A549 (cell line): ENCODE results near the gene ZNF214. TPM values are rescaled to one million over a fixed set of nuclear protein-coding genes. Genes with fewer than 3 reads are reported as not detected.
"Not testable (repeated sequence)": the region's sequence is repeated elsewhere in the genome, so short reads cannot be mapped to it uniquely, and the experiment has no call there.

Source experiments
- ATAC-seq, 2 experiments: fragments of 200-7000 bp in 1 of 2; fragments of >200 bp in 1 of 2; cut with Nextera tagmentation in 1 of 2; cut with Tn5 transposase in 1 of 2; 3 replicates each; pipeline versions ENCODE4 v1.8.0 to v1.9.1; 2018 to 2020; ENCODE audit warnings: mild to moderate bottlenecking in 1 of 2, moderate library complexity in 1 of 2
- CTCF ChIA-PET: fragments of 300-600 bp; sonication (Branson Sonifier 250); formaldehyde crosslinking; extraction: SDS; loops from one replicate; lab custom pipeline; 2021; ENCODE audit warnings: antibody characterized with exemption, inconsistent platforms; lab: Yijun Ruan, JAX
- POLR2A ChIA-PET: fragments of 350-600 bp; formaldehyde crosslinking; extraction: SDS; loops from one replicate; lab custom pipeline; 2021; ENCODE audit warnings: antibody characterized with exemption, inconsistent platforms; lab: Yijun Ruan, JAX
- DNase-seq, 2 experiments: peaks; one replicate each; pipeline versions ENCODE4 v3.0.0 to v3.0.0-alpha.2; 2011 to 2016; ENCODE audit warnings: low read depth in 1 of 2, low spot score in 1 of 2
- FAIRE-seq: peaks from 2 replicates; lab custom pipeline; 2011; peaks lifted over from hg19 to GRCh38; lab: Jason Lieb, UNC
- H3K27ac ChIP-seq, 2 experiments: fragments of >200 bp; sonication (Bioruptor Twin); formaldehyde crosslinking; 3 replicates each; pipeline ENCODE4 v1.5.1; 2016 to 2017
- H3K4me1 ChIP-seq: fragments of >200 bp; sonication (Bioruptor Twin); formaldehyde crosslinking; 3 replicates; pipeline ENCODE4 v1.6.1; 2016
- H3K4me2 ChIP-seq: fragments of >200 bp; sonication (Bioruptor Twin); formaldehyde crosslinking; 3 replicates; pipeline ENCODE4 v1.6.1; 2016
- H3K4me3 ChIP-seq: fragments of >200 bp; sonication (Bioruptor Twin); formaldehyde crosslinking; 3 replicates; pipeline ENCODE4 v1.5.1; 2016
- H3K9me3 ChIP-seq: fragments of >200 bp; sonication (Bioruptor Twin); formaldehyde crosslinking; 3 replicates; pipeline ENCODE4 v1.6.1; 2016
- ATOH8 ChIP-seq: fragments of 250-450 bp; sonication (Bioruptor Pico); IDR thresholded peaks from 2 replicates; pipeline ENCODE4 v1.5.0; 2020; ENCODE audit warnings: low read depth, mild to moderate bottlenecking, moderate library complexity
- CBX8 ChIP-seq: fragments of 200-600 bp; sonication (generic); IDR thresholded peaks from 2 replicates; pipeline ENCODE4 v1.6.1; 2016
- CHD2 ChIP-seq: fragments of 150-350 bp; IDR thresholded peaks from 2 replicates; pipeline ENCODE4 v1.6.1; 2014; ENCODE audit warnings: low read length; ENCODE audit not compliant: partially characterized antibody
- EHF ChIP-seq: fragments of 250-450 bp; sonication (Bioruptor Pico); IDR thresholded peaks from 2 replicates; pipeline ENCODE4 v1.5.0; 2020; ENCODE audit warnings: mild to moderate bottlenecking
- EHMT2 ChIP-seq: fragments of 200-600 bp; sonication (generic); IDR thresholded peaks from 2 replicates; pipeline ENCODE4 v1.6.1; 2016; ENCODE audit warnings: antibody characterized with exemption, low read depth, mild to moderate bottlenecking, moderate library complexity
- EP300 ChIP-seq, 2 experiments: fragments of >200 bp; sonication (Bioruptor Twin); formaldehyde crosslinking; IDR thresholded peaks; 2 replicates in 1 of 2; 3 replicates in 1 of 2; pipeline ENCODE4 v1.6.1; 2016 to 2017
- FOSL2 ChIP-seq, 2 experiments: fragments of 450-650 bp in 1 of 2; fragments of >200 bp in 1 of 2; sonication (Bioruptor Twin) in 1 of 2; formaldehyde crosslinking; IDR thresholded peaks; 2 replicates each; pipeline versions ENCODE4 v1.5.0 to v1.6.1; 2016 to 2020; ENCODE audit warnings: mild to moderate bottlenecking in 1 of 2, moderate library complexity in 1 of 2
- GATA3 ChIP-seq: IDR thresholded peaks from 2 replicates; pipeline ENCODE4 v1.6.1; 2012; ENCODE audit warnings: borderline replicate concordance
- HDAC2 ChIP-seq: fragments of 200-600 bp; sonication (generic); IDR thresholded peaks from 2 replicates; pipeline ENCODE4 v1.6.1; 2016
- HOXA7 ChIP-seq: fragments of 250-450 bp; sonication (Bioruptor Pico); IDR thresholded peaks from 2 replicates; pipeline ENCODE4 v1.5.0; 2020; ENCODE audit warnings: mild to moderate bottlenecking, moderate library complexity
- KDM5A ChIP-seq: fragments of 200-600 bp; sonication (generic); IDR thresholded peaks from 2 replicates; pipeline ENCODE4 v1.6.1; 2016; ENCODE audit warnings: antibody characterized with exemption, mild to moderate bottlenecking
- MAFK ChIP-seq: fragments of 450-650 bp; IDR thresholded peaks from 2 replicates; pipeline ENCODE4 v1.6.1; 2014; ENCODE audit not compliant: partially characterized antibody
- NFE2L2 ChIP-seq: fragments of 150-350 bp; conservative IDR thresholded peaks from 2 replicates; pipeline ENCODE4 v1.6.1; 2014; ENCODE audit warnings: low read length
- NR3C1 ChIP-seq: fragments of >200 bp; sonication (Bioruptor Twin); formaldehyde crosslinking; IDR thresholded peaks from 3 replicates; pipeline ENCODE4 v1.6.1; 2017
- POLR2A ChIP-seq: IDR thresholded peaks from 2 replicates; pipeline ENCODE4 v1.6.1; 2012; ENCODE audit warnings: mild to moderate bottlenecking, low read length
- RNF2 ChIP-seq: fragments of 200-600 bp; sonication (generic); IDR thresholded peaks from 2 replicates; pipeline ENCODE4 v1.6.1; 2016; ENCODE audit warnings: low read depth, mild to moderate bottlenecking, antibody characterized with exemption, moderate library complexity, borderline replicate concordance
- SMC3 ChIP-seq: fragments of >200 bp; sonication (Bioruptor Twin); formaldehyde crosslinking; IDR thresholded peaks from 3 replicates; pipeline ENCODE4 v1.6.1; 2018; ENCODE audit warnings: inconsistent platforms
- TFCP2L1 ChIP-seq: fragments of 250-450 bp; sonication (Bioruptor Pico); IDR thresholded peaks from 2 replicates; pipeline ENCODE4 v1.5.0; 2021; ENCODE audit warnings: mild to moderate bottlenecking
- USF2 ChIP-seq: fragments of 450-650 bp; IDR thresholded peaks from 2 replicates; pipeline ENCODE4 v1.6.1; 2014; ENCODE audit warnings: antibody characterized with exemption
- WGBS: methylation state at CpG from one replicate; pipeline ENCODE4 v1.1.6; 2017; ENCODE audit errors: missing lambda C conversion rate; 5-methylcytosine and 5-hydroxymethylcytosine counted together
- polyA plus RNA-seq, 4 experiments: library from polyadenylated mRNA; depleted of rRNA in 3 of 4; stranded (reverse); fragments of >200 nt; fragmentation: RNase III in 1 of 4; extraction: RNeasy Plus Mini Kit Qiagen cat#74134 plus additional on column Dnase treatment in 1 of 4; gene quantifications; 2 replicates in 3 of 4; 3 replicates in 1 of 4; pipeline ENCODE4 v1.2.3, GENCODE V29; 2011 to 2017

Gene ZNF214
- polyA plus RNA-seq, 2 of the 4 experiments (the other 2 are of a cell fraction): 0.70 to 2.1 TPM

GRCh38 chr11:6962141-6962540 lies 58.0 kb downstream of the ZNF214 start:
- TF ChIP-seq POLR2A (no peak), USF2 (no peak), EP300 (IDR thresholded peaks at IDR 0.05) (no peak), CBX8 (no peak), SMC3 (no peak), EHMT2 (no peak), KDM5A (no peak), GATA3 (no peak), ATOH8 (CRISPR knock-in tag) (no peak), TFCP2L1 (CRISPR knock-in tag) (no peak), MAFK (no peak), CHD2 (no peak), HOXA7 (CRISPR knock-in tag) (no peak), NFE2L2 (no peak), EHF (no peak), NR3C1 (no peak), RNF2 (no peak), HDAC2 (no peak), FOSL2 (IDR thresholded peaks at IDR 0.05) (no peak), FOSL2 (CRISPR knock-in tag; IDR thresholded peaks at IDR 0.05) (no peak)
- TF ChIP-seq, all 56 proteins: peak for 0
- H3K27ac ChIP-seq: no peak overlapping the region
- no peaks in the 10 kb centered on the region for H3K9me3 ChIP-seq
- FAIRE-seq: no peak
- no peak for ATAC-seq
- no peak overlapping the region for H3K4me3 ChIP-seq
- no peak overlapping the region for H3K4me2 ChIP-seq
- no peaks in the 10 kb centered on the region for H3K4me1 ChIP-seq
- ChIA-PET POLR2A (no interaction called here), CTCF (no interaction called here)
- no peak for DNase-seq

- WGBS: 38% methylated on average over 4 of the region's 10 CpGs
- FAIRE-seq, H3K4me2 ChIP-seq, H3K4me3 ChIP-seq, H3K9me3 ChIP-seq, H3K27ac ChIP-seq, DNase-seq, H3K4me1 ChIP-seq, POLR2A ChIA-PET, ATAC-seq: not testable (repeated sequence)
- CTCF ChIA-PET: interaction anchor here (0.7 kb wide), 1 partner anchor 668 kb away, joined by 3 read pairs; no protein-coding TSS in a partner anchor
Measured at GRCh38 chr11:6954248-6954647, 65.9 kb downstream of the ZNF214 start.

Other genes starting within 250 kb of the ZNF214 start
- gene OR2AG2, start 248.4 kb downstream of the ZNF214 start, polyA plus RNA-seq (2011; rRNA removed): 0.04 and 0.17 TPM in 2 replicates
- gene OR2AG2, start 248.4 kb downstream of the ZNF214 start, polyA plus RNA-seq (2017; fragmentation: RNase III; extraction: RNeasy Plus Mini Kit Qiagen cat#74134 plus additional on column Dnase treatment): 0.03 to 0.05 TPM in 2 of 3 replicates, not detected in the other
- gene OR2AG1, start 237.3 kb downstream of the ZNF214 start, polyA plus RNA-seq (2011; rRNA removed): not detected in 2 replicates
- gene OR2AG1, start 237.3 kb downstream of the ZNF214 start, polyA plus RNA-seq (2017; fragmentation: RNase III; extraction: RNeasy Plus Mini Kit Qiagen cat#74134 plus additional on column Dnase treatment): not detected in 3 replicates
- gene OR6A2, start 220.7 kb downstream of the ZNF214 start, polyA plus RNA-seq (2011; rRNA removed): 0.01 TPM in 2 replicates
- not detected in 3 replicates for gene OR6A2, start 220.7 kb downstream of the ZNF214 start, polyA plus RNA-seq (2017; fragmentation: RNase III; extraction: RNeasy Plus Mini Kit Qiagen cat#74134 plus additional on column Dnase treatment)
- gene OR10A5, start 174.7 kb downstream of the ZNF214 start, polyA plus RNA-seq (2011; rRNA removed): not detected in 2 replicates
- gene OR10A5, start 174.7 kb downstream of the ZNF214 start, polyA plus RNA-seq (2017; fragmentation: RNase III; extraction: RNeasy Plus Mini Kit Qiagen cat#74134 plus additional on column Dnase treatment): not detected in 3 replicates
- gene OR10A2, start 157.3 kb downstream of the ZNF214 start, polyA plus RNA-seq (2011; rRNA removed): not detected in 2 replicates
- not detected in 3 replicates for gene OR10A2, start 157.3 kb downstream of the ZNF214 start, polyA plus RNA-seq (2017; fragmentation: RNase III; extraction: RNeasy Plus Mini Kit Qiagen cat#74134 plus additional on column Dnase treatment)
- not detected in 2 replicates for gene OR10A4, start 143.7 kb downstream of the ZNF214 start, polyA plus RNA-seq (2011; rRNA removed)
- gene OR10A4, start 143.7 kb downstream of the ZNF214 start, polyA plus RNA-seq (2017; fragmentation: RNase III; extraction: RNeasy Plus Mini Kit Qiagen cat#74134 plus additional on column Dnase treatment): not detected in 3 replicates
- not detected in 2 replicates for gene OR2D2, start 127.8 kb downstream of the ZNF214 start, polyA plus RNA-seq (2011; rRNA removed)
- gene OR2D2, start 127.8 kb downstream of the ZNF214 start, polyA plus RNA-seq (2017; fragmentation: RNase III; extraction: RNeasy Plus Mini Kit Qiagen cat#74134 plus additional on column Dnase treatment): not detected in 3 replicates
- not detected in 2 replicates for gene OR2D3, start 99.3 kb downstream of the ZNF214 start, polyA plus RNA-seq (2011; rRNA removed)
- not detected in 3 replicates for gene OR2D3, start 99.3 kb downstream of the ZNF214 start, polyA plus RNA-seq (2017; fragmentation: RNase III; extraction: RNeasy Plus Mini Kit Qiagen cat#74134 plus additional on column Dnase treatment)
- gene ZNF215, start 93.9 kb downstream of the ZNF214 start, polyA plus RNA-seq (2011; rRNA removed): 1.9 and 2.0 TPM in 2 replicates
- 1.0 to 1.1 TPM (median 1.1 TPM) in 3 replicates for gene ZNF215, start 93.9 kb downstream of the ZNF214 start, polyA plus RNA-seq (2017; fragmentation: RNase III; extraction: RNeasy Plus Mini Kit Qiagen cat#74134 plus additional on column Dnase treatment)
- gene NLRP14, start 133 bp upstream of the ZNF214 start, polyA plus RNA-seq (2011; rRNA removed): 0.04 TPM in 1 of 2 replicates, not detected in the other
- not detected in 3 replicates for gene NLRP14, start 133 bp upstream of the ZNF214 start, polyA plus RNA-seq (2017; fragmentation: RNase III; extraction: RNeasy Plus Mini Kit Qiagen cat#74134 plus additional on column Dnase treatment)
- gene RBMXL2, start 68.7 kb upstream of the ZNF214 start, polyA plus RNA-seq (2011; rRNA removed): not detected in 2 replicates
- gene RBMXL2, start 68.7 kb upstream of the ZNF214 start, polyA plus RNA-seq (2017; fragmentation: RNase III; extraction: RNeasy Plus Mini Kit Qiagen cat#74134 plus additional on column Dnase treatment): not detected in 3 replicates
- gene SYT9, start 231.6 kb upstream of the ZNF214 start, polyA plus RNA-seq (2011; rRNA removed): 0.10 and 0.16 TPM in 2 replicates
- gene SYT9, start 231.6 kb upstream of the ZNF214 start, polyA plus RNA-seq (2017; fragmentation: RNase III; extraction: RNeasy Plus Mini Kit Qiagen cat#74134 plus additional on column Dnase treatment): 0.03 to 0.04 TPM in 2 of 3 replicates, not detected in the other